PC-9 (cell line): Measurements from ENCODE around the gene CCDC18.

Source experiments
- CTCF ChIP-seq: fragments of 200-600 bp; sonication (generic); conservative IDR thresholded peaks from 2 replicates; pipeline ENCODE4 v1.6.1; 2017; ENCODE audit warnings: mixed run types, antibody characterized with exemption, mild to moderate bottlenecking, moderate library complexity
- EZH2 ChIP-seq: fragments of 200-600 bp; sonication (generic); IDR thresholded peaks from 2 replicates; pipeline ENCODE4 v1.8.0; 2017; ENCODE audit warnings: antibody characterized with exemption, low read depth

- TF ChIP-seq CTCF (no peak), EZH2 (no peak)
Measured at GRCh38 chr1:93257889-93258288, 77.4 kb downstream of the CCDC18 start.
